HUES64 (cell line): ENCODE results near the gene BIK.
A peak's percentile ranks its signal among the peaks of the same experiment; 100 is the strongest.

Experiments
- H3K27ac ChIP-seq: 2 replicates; pipeline ENCODE4 v1.7.0; 2013; ENCODE audit warnings: low read depth, low read length, inconsistent platforms
- H3K27me3 ChIP-seq: 2 replicates; pipeline ENCODE4 v1.6.1; 2013; ENCODE audit warnings: mild to moderate bottlenecking, low read length; ENCODE audit not compliant: insufficient read depth
- H3K36me3 ChIP-seq: 2 replicates; pipeline ENCODE4 v1.6.1; 2013; ENCODE audit warnings: mild to moderate bottlenecking, low read length; ENCODE audit not compliant: insufficient read depth
- H3K4me1 ChIP-seq: 2 replicates; pipeline ENCODE4 v1.6.1; 2013; ENCODE audit warnings: mild to moderate bottlenecking, low read length, moderate library complexity; ENCODE audit not compliant: insufficient read depth
- H3K4me3 ChIP-seq: 2 replicates; pipeline ENCODE4 v1.5.1; 2013; ENCODE audit warnings: mild to moderate bottlenecking, low read length, moderate library complexity
- H3K9ac ChIP-seq: 2 replicates; pipeline ENCODE4 v1.6.1; 2013; ENCODE audit warnings: mild to moderate bottlenecking, low read depth, low read length
- H3K9me3 ChIP-seq: 2 replicates; pipeline ENCODE4 v1.6.1; 2013; ENCODE audit warnings: low read depth, low read length; ENCODE audit not compliant: insufficient read depth
- WGBS: fragments of 150-250, 120-280 bp; methylation state at CpG from one replicate; pipeline ENCODE4 v1.1.7; 2013; ENCODE audit warnings: missing lambda C conversion rate; 5-methylcytosine and 5-hydroxymethylcytosine counted together

Gene BIK

GRCh38 chr22:43163241-43163795, 52.8 kb downstream of the BIK start:
- Histone ChIP-seq H3K27me3 (no peaks in the 10 kb centered on the region), H3K36me3 (peaks cover 14% of the 10 kb centered on the region), H3K4me1 (no peaks in the 10 kb centered on the region), H3K9ac (no peak overlapping the region), H3K4me3 (no peak overlapping the region), H3K9me3 (no peaks in the 10 kb centered on the region), H3K27ac (no peak overlapping the region)
- WGBS: 90% methylated on average over 18 of the region's 18 CpGs

GRCh38 chr22:43164636-43165035, 54.1 kb downstream of the BIK start:
- Histone ChIP-seq H3K9ac (peak overlapping the region; percentile 12; the same call in 1 of the 2 replicates), H3K36me3 (peaks cover 26% of the 10 kb centered on the region), H3K4me1 (no peaks in the 10 kb centered on the region), H3K9me3 (no peaks in the 10 kb centered on the region), H3K4me3 (no peak overlapping the region), H3K27me3 (no peaks in the 10 kb centered on the region), H3K27ac (no peak overlapping the region)
- WGBS: 74% methylated on average over 16 of the region's 16 CpGs

GRCh38 chr22:43166132-43166930, 55.8 kb downstream of the BIK start:
- no peak overlapping the region for H3K27ac ChIP-seq
- H3K4me1 ChIP-seq: no peaks in the 10 kb centered on the region
- 90% methylated on average over 23 of the region's 23 CpGs for WGBS
- no peak overlapping the region for H3K4me3 ChIP-seq
- no peaks in the 10 kb centered on the region for H3K27me3 ChIP-seq
- peaks cover 42% of the 10 kb centered on the region for H3K36me3 ChIP-seq
- no peak overlapping the region for H3K9ac ChIP-seq
- H3K9me3 ChIP-seq: no peaks in the 10 kb centered on the region

GRCh38 chr22:43167001-43167589, 56.5 kb downstream of the BIK start:
- Histone ChIP-seq H3K4me1 (no peaks in the 10 kb centered on the region), H3K9me3 (no peaks in the 10 kb centered on the region), H3K27ac (no peak overlapping the region), H3K9ac (no peak overlapping the region), H3K4me3 (no peak overlapping the region), H3K36me3 (peaks cover 50% of the 10 kb centered on the region), H3K27me3 (no peaks in the 10 kb centered on the region)
- 95% methylated on average over 19 of the region's 19 CpGs for WGBS

GRCh38 chr22:43168471-43169309, 58.1 kb downstream of the BIK start:
- Histone ChIP-seq H3K4me1 (no peaks in the 10 kb centered on the region), H3K4me3 (no peak overlapping the region), H3K36me3 (peaks cover 64% of the 10 kb centered on the region), H3K9me3 (no peaks in the 10 kb centered on the region), H3K27me3 (no peaks in the 10 kb centered on the region), H3K27ac (no peak overlapping the region), H3K9ac (no peak overlapping the region)
- WGBS: 93% methylated on average over 25 of the region's 25 CpGs

- 91% methylated on average over 23 of the region's 23 CpGs for WGBS
- Histone ChIP-seq H3K27ac (no peak overlapping the region), H3K4me3 (no peak overlapping the region), H3K9ac (no peak overlapping the region), H3K36me3 (peaks cover 72% of the 10 kb centered on the region), H3K27me3 (no peaks in the 10 kb centered on the region), H3K4me1 (no peaks in the 10 kb centered on the region), H3K9me3 (no peaks in the 10 kb centered on the region)
Measured at GRCh38 chr22:43169310-43170130, 59.0 kb downstream of the BIK start.

GRCh38 chr22:43170131-43170480, 59.6 kb downstream of the BIK start:
- 97% methylated on average over 9 of the region's 9 CpGs for WGBS
- Histone ChIP-seq H3K9me3 (no peaks in the 10 kb centered on the region), H3K4me1 (no peaks in the 10 kb centered on the region), H3K27ac (no peak overlapping the region), H3K36me3 (peaks cover 78% of the 10 kb centered on the region), H3K9ac (no peak overlapping the region), H3K27me3 (no peaks in the 10 kb centered on the region), H3K4me3 (no peak overlapping the region)

GRCh38 chr22:43171019-43171491, 60.5 kb downstream of the BIK start:
- Histone ChIP-seq H3K27me3 (no peaks in the 10 kb centered on the region), H3K9me3 (no peaks in the 10 kb centered on the region), H3K9ac (no peak overlapping the region), H3K4me1 (no peaks in the 10 kb centered on the region), H3K36me3 (peaks cover 87% of the 10 kb centered on the region), H3K4me3 (no peak overlapping the region), H3K27ac (no peak overlapping the region)
- 91% methylated on average over 14 of the region's 14 CpGs for WGBS

GRCh38 chr22:43171607-43172006, 61.1 kb downstream of the BIK start:
- Histone ChIP-seq H3K27ac (no peak overlapping the region), H3K9ac (no peak overlapping the region), H3K4me3 (no peak overlapping the region), H3K9me3 (no peaks in the 10 kb centered on the region), H3K4me1 (no peaks in the 10 kb centered on the region), H3K36me3 (peaks cover 89% of the 10 kb centered on the region), H3K27me3 (no peaks in the 10 kb centered on the region)
- 95% methylated on average over 12 of the region's 12 CpGs for WGBS

GRCh38 chr22:43172191-43172590, 61.6 kb downstream of the BIK start:
- peaks cover 93% of the 10 kb centered on the region for H3K36me3 ChIP-seq
- no peaks in the 10 kb centered on the region for H3K9me3 ChIP-seq
- no peaks in the 10 kb centered on the region for H3K27me3 ChIP-seq
- no peak overlapping the region for H3K27ac ChIP-seq
- H3K9ac ChIP-seq: no peak overlapping the region
- H3K4me3 ChIP-seq: no peak overlapping the region
- WGBS: 96% methylated on average over 19 of the region's 19 CpGs
- H3K4me1 ChIP-seq: no peaks in the 10 kb centered on the region
